GM18867 (cell line): Measurements from ENCODE around the gene KRT3.

Experiments
- ATAC-seq: cut with Tn5 transposase; IDR thresholded peaks from one replicate; pipeline ENCODE4 v1.9.1; 2021; ENCODE audit warnings: mild to moderate bottlenecking, moderate library complexity; ENCODE audit not compliant: unreplicated experiment

Gene KRT3

DNA sequence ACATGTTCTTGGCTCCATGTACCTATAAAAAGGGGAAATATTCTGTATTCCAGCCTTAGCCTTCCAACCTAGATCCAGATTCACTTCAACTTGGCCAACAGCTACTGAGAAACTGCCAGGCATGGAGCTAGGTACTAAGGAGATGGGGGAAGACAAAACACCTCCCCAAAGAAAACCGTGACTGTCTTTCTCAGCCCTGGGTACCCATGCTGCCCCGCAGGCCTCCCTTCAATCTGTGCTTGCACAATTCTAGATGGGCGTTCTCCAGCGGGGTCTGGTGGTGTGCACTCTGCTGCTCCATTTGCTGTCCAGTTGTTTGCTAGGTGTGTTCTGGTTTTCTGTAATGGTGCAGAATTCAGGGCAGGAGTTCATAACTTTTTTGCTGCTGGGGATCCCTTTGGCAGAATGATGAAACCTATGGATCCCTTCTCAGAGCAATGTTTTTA, 18.8 kb upstream of the KRT3 start:
- ATAC-seq = no peak

DNA sequence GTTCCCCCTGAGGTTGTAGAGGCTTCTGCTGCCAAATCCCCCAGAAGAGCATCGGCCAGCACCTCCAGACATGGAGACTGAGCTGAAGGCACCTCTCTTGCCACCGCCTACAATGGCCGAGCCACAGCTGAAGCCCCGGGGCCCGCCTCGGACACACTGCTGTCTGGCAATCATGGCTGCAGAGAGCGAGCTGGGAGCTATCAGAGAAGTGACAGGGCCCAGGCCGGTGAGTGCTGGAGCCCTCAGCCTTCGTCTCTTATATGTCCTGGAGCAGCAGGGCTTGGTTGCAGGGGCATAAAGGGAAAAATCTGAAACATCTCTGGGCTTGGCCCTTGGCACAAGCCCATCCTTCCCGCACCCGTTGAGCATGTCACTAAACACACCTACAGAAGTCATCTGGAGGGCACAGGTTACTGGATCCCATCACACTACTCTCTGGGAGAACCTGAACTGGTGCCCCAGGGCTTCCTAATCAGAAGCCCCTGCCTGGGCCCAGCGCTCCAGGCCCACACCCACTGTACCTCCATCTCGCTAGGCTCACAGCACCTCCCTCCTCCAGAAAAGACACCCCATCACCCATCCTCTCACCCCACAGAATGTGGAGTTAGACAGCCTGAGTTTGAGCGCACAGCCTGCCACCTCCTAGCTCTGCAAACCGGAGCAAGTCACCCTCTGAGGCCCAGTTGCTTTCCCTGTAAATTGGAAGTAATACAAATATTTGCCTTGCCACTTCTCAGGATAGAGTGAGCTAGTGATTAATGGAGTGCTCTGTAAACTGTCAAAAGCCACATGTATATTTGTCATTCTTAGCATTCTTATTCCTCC, 18.2 kb upstream of the KRT3 start, which contains the start of gene KRT4:
Gene KRT4, minus strand, starts transcription at position 232 of the 825 bp plus-strand sequence. Its CDS starts 58 bp downstream, at position 174.
- no peak for ATAC-seq

DNA sequence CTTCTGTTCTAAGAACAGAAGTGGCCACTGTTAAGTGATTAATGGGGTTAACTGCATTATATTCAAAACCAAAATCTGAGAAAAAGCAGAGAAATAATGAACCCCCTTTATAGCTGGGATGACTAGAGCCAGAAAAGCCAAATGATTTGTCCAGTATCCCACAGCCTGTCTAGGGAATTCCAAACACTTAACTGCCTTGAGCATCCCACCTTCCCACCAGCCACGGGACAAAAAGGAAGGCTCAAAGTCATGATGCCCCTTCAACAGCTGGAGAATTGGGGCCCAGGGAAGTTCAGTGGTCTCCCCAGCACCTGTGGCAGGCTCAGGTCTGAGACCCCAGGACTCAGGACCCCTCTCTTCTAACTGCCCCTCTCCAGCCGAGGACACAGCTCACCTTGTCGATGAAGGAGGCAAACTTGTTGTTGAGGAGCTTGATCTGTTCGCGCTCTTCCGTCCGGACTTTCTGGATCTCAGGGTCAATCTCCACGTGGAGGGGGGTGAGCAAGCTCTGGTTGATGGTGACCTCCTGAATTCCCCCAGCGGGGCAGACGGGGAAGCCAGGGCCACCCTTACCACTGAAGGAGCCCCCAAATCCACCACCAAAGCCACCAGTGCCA, 17.4 kb upstream of the KRT3 start:
- ATAC-seq = no peak

DNA sequence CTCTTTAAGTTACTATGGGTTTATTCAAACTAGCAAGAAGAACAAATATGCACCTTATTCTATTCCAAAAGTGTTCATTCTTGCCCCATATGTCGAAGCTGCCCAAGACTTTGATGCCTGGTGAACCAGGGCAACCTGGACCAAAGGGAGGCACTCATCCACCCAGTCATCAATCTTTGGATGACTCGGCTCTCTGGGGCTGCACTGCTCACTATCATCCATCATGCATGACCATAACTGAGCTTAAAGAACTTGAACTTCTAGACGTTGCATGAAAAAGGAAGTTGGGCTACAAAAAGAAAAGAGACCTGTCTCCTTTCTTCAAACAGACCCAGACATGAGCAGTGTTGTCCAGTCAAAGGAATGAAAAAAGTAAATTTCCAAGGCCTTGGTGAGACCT, 16.8 kb upstream of the KRT3 start:
- no peak for ATAC-seq

DNA sequence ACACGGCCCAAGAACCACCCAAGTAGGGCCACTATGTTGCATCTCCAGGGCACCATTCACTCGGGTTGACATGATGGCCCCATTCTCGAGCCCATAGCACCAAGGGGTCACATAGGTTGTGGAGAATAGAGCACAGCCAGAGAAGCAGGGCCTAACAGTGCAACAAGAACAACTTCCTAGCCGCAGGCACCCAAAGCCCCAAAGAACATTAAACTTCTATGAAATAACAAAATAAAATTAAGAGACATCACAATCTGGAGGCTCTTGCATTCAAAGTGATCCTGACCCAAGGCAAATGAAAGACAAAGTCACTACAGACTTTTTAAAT, 16.1 kb upstream of the KRT3 start:
- ATAC-seq = no peak

DNA sequence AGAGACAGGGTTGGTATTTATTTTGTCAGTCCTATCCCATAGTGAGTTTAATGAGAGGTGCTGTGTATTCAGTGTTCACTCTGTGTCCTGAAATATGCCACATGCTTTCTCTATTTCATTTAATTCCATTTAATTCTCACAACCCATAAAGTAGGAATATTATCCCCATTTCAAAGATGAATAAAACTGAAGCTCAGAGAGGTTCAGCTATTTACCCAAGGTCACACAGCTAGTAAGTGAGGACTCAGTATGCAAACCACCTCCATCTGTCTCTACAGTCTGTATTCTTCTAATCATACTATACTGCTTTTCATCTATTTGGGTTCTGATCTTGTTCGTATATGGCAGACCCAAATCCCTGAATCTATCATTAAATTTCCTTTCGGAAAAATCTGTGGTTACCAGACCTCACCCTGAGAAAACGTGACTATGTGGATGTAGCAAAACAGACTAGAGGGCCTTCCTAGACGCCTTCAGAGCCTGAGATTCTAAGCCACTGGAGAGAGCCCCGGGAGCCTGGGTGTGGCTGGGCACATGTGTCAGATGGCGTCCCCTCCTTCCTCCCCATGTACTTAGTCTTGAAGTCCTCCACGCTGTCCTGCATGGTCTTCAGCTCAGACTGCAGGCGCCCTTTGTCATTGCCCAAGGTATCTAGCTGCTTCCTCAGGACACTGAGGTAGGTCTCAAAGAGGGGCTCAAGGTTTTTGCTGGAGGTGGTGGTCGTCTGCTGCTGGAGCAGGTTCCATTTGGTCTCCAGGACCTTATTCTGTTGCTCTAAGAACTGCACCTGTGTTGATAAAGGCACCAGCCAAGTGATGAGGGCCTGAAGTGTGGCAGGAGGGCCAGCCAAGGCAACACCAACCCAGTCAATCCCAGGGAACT, 15.5 kb upstream of the KRT3 start:
- no peak for ATAC-seq

DNA sequence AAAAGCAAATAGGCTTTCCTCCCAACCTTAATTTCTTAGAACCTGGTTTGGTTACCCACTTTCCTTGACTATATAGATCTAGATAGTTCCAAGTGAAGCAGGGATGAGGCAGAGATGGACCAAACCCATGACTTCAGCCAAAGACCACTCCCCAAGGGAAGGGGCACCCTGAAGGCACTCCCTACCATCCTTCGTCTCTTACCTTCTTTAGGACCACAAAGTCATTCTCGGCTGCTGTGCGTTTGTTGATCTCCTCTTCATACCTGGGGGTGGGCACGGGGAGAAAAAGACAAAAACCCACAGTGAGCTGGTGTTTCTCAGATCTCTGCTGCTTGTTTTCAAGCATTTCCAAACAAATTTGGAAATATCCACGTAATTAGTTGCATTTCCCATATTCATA, 14.6 kb upstream of the KRT3 start:
- no peak for ATAC-seq

DNA sequence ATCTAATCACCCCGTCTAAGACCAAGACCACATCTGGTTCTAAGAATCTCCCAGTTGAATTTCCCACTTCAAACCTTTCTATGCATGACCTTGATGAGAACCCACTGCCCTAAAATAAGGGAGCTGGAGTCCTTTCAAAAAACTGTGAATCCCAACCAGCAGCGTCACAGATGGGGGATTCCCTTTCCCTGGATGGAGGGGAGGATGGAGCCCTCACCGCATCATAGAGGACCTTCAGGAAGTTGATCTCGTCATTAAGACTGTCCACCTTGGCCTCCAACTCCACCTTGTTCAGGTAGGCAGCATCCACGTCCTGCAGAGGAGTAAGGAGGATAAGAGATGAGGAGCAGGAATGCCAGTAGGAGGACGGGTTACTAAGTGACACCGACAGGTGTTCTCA, 13.2 kb upstream of the KRT3 start:
- no peak for ATAC-seq

DNA sequence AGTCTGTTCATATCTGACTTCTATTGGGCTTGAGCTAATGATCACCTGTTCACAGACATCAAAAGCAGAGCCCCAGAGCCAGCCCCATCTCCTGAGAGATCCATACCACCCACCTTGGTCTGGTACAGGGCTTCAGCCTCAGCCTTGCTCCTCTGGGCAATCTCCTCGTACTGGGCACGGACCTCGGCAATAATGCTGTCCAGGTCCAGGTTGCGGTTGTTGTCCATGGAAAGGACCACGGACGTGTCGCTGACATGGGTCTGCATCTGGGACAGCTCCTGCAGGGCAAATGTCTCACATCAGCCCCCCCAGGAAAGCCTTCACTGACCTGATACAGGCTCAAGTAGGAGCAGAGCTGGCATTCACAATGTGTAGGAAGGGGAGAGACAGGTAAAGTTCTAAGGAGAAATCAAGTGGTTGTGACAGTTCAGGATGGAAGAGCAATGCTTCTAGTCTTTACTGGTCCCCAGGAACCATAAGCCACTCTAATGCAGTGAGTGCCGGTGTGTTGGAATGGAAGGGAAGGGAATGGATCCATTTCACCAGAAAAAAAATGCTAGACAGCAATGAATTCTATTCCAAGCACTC, 12.8 kb upstream of the KRT3 start:
- ATAC-seq = no peak

DNA sequence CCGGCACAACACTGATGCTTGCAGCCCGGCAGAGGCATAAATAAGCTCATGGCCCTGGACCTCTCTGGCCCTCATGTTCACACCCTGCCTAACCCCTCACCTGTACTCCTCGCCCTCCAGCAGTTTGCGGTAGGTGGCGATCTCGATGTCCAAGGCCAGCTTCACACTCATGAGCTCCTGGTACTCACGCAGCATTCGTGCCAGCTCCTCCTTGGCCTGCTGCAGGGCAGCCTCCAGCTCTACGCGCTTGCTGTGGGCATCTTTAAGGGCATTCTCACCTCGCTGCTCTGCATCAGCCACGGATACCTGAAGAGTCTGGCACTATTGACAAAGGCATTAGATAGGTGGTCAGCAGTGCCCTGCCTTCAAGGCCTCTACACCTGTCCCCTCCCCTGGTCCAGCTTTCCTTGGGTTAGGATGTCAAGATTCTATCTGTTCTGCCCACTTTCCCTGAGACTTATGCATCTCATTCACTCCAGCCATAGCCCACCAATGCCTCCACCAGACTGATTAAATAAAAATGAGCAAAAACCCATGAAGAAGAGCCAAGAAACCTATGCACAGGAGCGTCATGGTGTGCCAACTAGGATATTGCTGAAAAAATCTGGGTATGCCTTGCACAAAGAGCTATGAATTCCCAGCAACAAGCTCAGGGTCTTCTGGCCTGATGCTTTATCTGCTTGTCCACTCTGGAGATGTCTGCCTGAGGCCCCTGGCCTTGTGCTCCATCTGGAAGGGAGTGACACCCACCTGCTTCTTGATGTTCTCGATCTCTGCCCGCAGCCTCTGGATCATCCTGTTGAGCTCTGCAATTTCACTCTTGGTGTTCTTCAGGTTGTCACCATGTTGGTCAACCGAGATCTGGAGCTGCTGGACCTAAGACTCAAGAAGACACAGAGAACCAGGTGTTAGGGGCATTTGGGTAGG, 11.9 kb upstream of the KRT3 start:
- ATAC-seq = no peak

DNA sequence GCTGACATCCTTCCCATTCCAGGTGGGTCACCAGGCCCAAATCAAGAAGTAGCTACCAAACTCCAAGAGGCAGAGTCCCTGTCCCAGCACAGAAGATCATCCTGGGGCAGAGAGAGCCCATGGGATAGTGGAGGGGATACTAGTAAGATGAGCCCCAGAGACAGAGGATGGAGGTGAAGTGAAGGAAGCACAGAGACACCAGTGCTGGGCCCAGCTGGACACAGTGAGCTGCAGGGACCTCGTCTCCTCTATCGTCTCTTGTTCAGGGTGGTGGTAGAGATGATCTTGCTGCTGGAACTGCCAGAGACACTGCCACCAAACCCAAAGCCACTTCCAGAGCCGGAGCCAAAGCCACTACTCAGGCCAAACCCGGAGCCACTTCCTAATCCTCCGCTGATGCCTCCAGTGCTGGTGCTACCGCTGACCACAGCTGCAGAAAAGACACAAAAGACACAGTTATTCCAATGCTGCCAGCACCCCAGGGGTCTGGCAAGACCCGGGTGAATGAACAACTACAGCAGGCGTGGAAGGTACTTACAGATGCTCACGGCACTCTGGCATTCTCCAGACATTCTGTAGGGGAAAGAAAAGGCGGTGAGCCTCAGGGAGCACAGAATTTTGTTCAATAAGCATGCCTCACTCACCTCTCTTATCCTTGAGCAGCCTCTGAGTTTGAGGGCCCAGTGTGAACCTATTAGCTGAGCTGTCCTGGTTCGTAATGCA, 11.1 kb upstream of the KRT3 start:
- ATAC-seq = no peak

DNA sequence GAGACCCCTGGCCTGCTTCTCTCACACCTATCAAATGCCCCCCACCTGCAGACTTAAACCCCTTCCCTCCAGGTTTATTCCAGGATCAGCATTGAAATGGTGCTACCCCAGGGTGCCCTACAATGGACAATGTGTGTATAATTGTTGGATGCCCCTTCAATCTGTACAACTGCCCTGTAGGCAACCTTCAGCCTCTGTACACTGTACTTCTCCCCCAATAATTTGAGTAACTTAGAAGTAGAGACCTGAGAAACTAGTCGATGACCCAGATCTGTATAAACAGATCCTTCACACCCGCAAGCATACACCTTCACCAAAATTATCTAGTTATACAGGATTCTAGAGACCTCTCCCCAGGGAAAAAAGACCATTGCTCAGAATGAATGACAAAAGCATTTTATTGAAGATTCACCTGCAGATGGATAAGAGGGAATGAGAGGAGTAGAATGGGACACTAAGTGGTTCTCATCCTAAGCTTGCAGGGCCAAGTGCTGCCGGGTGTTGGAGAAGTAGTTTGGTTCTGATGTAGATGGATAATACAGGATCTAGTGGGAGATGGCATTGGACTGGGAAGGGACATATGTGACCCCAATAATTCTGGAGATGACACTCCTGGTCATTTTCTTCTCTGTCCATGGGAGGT, 10.4 kb upstream of the KRT3 start:
- no peak for ATAC-seq

DNA sequence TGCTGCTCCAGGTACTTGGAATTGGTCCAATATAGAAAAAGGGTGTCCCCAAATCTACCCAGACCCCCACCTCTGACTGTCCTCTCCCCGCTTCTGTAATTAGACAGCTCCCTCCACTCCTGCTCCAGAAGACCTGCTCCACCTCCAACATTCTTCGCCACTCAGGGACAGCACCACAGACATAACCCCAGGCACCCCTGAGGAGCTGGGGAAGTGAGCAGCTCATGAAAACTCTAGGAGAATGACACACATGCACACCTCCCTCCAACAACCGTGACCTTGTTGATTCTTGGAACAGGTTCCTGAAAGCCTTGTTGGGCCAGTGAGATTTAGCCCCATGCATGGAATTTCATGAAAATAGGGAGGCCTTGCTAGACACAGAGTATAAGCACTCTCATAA, 9.8 kb upstream of the KRT3 start:
- ATAC-seq = no peak

DNA sequence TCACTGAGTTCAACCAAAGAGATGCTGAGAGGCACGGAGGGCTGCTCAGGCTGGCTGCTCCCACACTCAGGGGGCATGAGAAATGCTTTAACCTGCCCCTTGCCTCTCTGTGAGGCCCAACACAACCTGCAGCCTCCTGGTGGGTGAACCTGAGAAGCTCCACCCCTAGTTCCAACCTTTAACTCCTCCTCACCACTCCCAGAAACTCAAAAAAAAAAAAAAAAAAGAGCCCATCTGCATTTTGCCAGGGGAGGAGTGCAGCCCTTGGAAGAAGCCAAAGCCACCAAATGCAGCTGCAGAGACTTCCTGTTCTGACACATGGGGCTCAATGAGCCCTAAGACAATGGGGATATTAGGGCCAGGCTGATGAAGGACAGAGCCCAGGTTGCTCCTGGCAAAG, 9.1 kb upstream of the KRT3 start:
- ATAC-seq = no peak

DNA sequence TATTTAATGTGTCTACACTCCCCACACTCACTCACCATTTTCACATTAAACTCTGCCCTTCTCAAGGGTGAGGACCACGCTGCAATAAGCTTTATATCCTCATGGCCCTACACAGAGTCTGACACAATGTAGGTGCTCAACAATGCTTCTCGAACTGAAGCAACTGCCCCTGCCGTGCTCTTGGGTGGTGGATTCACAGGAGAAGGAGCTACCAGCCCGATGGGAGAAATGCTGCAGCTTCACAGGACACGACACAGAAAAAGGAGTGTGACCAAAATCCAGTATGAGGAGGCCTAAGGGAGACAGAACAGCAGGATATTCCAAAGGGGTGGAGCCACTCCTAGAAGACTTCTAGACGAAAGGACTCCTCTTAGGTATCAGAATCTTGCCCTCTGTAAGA, 6.5 kb upstream of the KRT3 start:
- ATAC-seq = no peak

DNA sequence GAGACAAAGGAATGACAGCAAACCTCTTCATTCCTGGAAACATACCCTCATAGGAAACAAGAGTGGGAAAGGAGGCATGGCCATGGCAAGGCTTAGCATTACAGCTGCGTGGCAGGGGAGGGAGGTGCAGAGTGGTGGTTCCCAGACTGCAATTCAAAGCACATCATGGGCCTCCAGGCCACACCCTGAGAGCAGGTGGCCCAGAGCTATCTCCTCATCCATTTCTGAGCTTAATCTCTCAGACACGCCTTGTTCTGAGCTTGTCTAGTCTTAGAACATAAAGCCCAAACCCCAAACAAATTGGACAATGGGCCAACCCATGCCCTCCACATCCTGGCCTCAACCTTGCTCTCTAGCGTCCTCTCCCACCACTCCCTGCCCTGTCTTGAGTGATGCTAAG, 5.9 kb upstream of the KRT3 start:
- ATAC-seq = no peak

DNA sequence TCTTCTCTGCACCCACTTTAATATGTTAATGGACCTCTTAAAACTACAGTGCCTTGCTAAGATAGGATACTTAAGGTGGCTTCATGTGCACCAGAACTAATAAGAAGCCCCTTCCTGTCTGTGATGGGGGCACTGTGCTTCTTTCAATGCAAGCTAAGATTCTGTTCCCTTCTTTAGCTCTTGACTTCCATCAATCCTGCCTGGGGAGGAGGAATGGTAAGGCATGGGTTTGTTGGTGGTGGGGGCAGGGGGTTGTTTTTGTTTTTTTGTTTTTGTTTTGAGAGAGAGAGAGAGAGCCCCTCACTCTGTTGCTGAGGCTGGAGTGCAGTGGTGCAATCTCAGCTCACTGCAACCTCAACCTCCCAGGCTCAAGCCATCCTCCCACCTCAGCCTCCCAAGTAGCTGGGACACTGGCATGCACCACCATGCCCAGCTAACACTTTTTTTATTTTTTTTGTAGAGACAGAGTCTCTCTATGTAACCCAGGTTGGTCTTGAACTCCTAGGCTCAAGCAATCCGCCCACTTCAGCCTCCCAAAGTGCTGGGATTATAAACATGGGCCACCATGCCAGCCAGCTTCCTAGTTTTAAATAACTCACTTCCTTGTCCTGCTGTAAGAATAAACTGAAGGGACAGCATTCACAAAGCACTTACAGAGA, 4.5 kb upstream of the KRT3 start:
- no peak for ATAC-seq

DNA sequence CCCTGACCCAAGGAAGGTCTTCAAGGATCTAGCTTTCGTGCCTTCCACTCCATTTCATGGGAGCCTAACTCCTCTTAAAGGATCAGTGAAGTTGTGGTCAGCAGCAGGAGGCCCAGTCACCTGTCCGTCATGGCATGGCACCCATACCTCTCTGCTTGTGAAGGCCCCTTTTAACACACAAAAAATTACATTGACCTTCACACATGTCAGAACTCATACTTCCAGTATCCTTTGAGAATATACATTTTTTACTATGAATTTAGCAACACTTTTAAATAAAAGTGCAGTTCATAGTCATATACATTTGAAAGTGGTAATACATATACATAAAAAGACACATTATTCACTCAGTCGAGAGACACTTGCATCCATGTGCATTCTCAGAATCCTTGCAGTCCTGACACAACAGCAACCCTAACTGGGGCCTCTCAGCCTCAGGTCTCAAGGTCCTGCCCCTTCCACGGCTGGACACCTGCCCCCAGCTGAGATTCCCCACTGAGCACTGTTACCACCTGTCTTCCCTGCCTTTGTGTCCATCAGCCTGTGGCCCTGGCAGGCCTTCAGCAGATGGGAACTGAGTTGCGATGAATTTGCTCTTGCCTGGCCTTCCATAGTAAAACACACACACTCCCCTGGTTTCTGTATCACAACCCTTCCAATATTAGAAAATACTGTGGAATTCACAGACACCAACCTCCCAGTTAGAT, 3.7 kb upstream of the KRT3 start:
- ATAC-seq = no peak
